CD4-positive, alpha-beta T cell (primary cell): ENCODE measurements around the gene KHDC1L. TPM values are rescaled to one million over a fixed set of nuclear protein-coding genes. Genes with fewer than 3 reads are reported as not detected.

Experiments
- ATAC-seq: fragments of 200-7000 bp; cut with Tn5 transposase; one replicate; pipeline ENCODE4 v1.10.0; 2022; ENCODE audit warnings: mild to moderate bottlenecking; ENCODE audit not compliant: poor library complexity
- CTCF ChIA-PET: fragments of 350-600 bp; sonication (Branson Sonifier 250); formaldehyde crosslinking; loops from one replicate; lab custom pipeline; 2021; ENCODE audit warnings: antibody characterized with exemption, inconsistent platforms; lab: Charles Lee
- POLR2A ChIA-PET: fragments of 350-600 bp; sonication (Branson Sonifier 250); formaldehyde crosslinking; loops from one replicate; lab custom pipeline; 2021; ENCODE audit warnings: antibody characterized with exemption, inconsistent platforms; lab: Charles Lee
- DNase-seq, 14 experiments: peaks; one replicate each; pipeline ENCODE4 v3.0.0-alpha.2; 2013 to 2020; ENCODE audit warnings: mixed read lengths in 2 of 14
- H3K27ac ChIP-seq, 2 donors: one replicate each; pipeline versions ENCODE4 v1.5.1 to v1.7.0; 2013; ENCODE audit warnings: low read length in 2 of 2, low read depth in 1 of 2, mild to moderate bottlenecking in 1 of 2
- H3K27me3 ChIP-seq, 2 experiments: 1 replicate in 1 of 2; 2 replicates in 1 of 2; pipeline versions ENCODE4 v1.6.1 to v1.7.0; 2013; ENCODE audit warnings: low read length in 2 of 2, control low read depth in 1 of 2, mild to moderate bottlenecking in 1 of 2, moderate library complexity in 1 of 2; ENCODE audit not compliant: insufficient read depth in 2 of 2, control insufficient read depth in 1 of 2
- H3K36me3 ChIP-seq: one replicate; pipeline ENCODE4 v1.6.1; 2013; ENCODE audit warnings: low read length, control low read depth; ENCODE audit not compliant: insufficient read depth
- H3K4me1 ChIP-seq: one replicate; pipeline ENCODE4 v1.6.1; 2013; ENCODE audit warnings: low read length, control low read depth; ENCODE audit not compliant: insufficient read depth
- H3K4me3 ChIP-seq: one replicate; pipeline ENCODE4 v1.5.1; 2013; ENCODE audit warnings: mild to moderate bottlenecking, low read length, moderate library complexity
- H3K9me3 ChIP-seq, 2 experiments: 1 replicate in 1 of 2; 2 replicates in 1 of 2; pipeline versions ENCODE4 v1.6.1 to v1.7.0; 2013; ENCODE audit warnings: low read length in 2 of 2, mild to moderate bottlenecking in 2 of 2, control low read depth in 1 of 2, moderate library complexity in 1 of 2; ENCODE audit not compliant: control insufficient read depth in 1 of 2, insufficient read depth in 1 of 2
- H3K27ac Mint-ChIP-seq: one replicate; pipeline ENCODE4 v1.8.0; 2020; ENCODE audit warnings: mixed read lengths
- H3K27me3 Mint-ChIP-seq: one replicate; pipeline ENCODE4 v1.8.0; 2021; ENCODE audit warnings: mixed read lengths
- H3K36me3 Mint-ChIP-seq: one replicate; pipeline ENCODE4 v1.8.0; 2021; ENCODE audit warnings: low read depth, mixed read lengths
- H3K4me1 Mint-ChIP-seq: one replicate; pipeline ENCODE4 v1.8.0; 2021; ENCODE audit warnings: low read depth, mixed read lengths
- H3K4me3 Mint-ChIP-seq: one replicate; pipeline ENCODE4 v1.8.0; 2020; ENCODE audit warnings: mild to moderate bottlenecking, mixed read lengths
- H3K9me3 Mint-ChIP-seq: one replicate; pipeline ENCODE4 v1.8.0; 2020; ENCODE audit warnings: mixed read lengths
- intact Hi-C, 2 experiments: fragments of 100-400 bp; cut with DNase I in 1 of 2; cut with micrococcal nuclease in 1 of 2; formaldehyde crosslinking; loops; one replicate each; pipeline versions ENCODE4 v1.15.1 to v1.9.0; 2023 to 2025; cut with DNase I, micrococcal nuclease
- total RNA-seq, 174 experiments: library from RNA in 2 of 174; stranded (reverse) in 2 of 174; gene quantifications; one replicate each; pipeline ENCODE4 v1.2.3 and lab custom pipeline; 2021 to 2026
- TF ChIP-seq, protein P1 (sequence below): fragments of 200-600 bp; IDR thresholded peaks from one replicate; pipeline ENCODE4 v1.8.0; 2022; ENCODE audit warnings: antibody characterized with exemption, mild to moderate bottlenecking

Gene KHDC1L
- total RNA-seq, 2 experiments from 2014 or later = not detected

DNA sequence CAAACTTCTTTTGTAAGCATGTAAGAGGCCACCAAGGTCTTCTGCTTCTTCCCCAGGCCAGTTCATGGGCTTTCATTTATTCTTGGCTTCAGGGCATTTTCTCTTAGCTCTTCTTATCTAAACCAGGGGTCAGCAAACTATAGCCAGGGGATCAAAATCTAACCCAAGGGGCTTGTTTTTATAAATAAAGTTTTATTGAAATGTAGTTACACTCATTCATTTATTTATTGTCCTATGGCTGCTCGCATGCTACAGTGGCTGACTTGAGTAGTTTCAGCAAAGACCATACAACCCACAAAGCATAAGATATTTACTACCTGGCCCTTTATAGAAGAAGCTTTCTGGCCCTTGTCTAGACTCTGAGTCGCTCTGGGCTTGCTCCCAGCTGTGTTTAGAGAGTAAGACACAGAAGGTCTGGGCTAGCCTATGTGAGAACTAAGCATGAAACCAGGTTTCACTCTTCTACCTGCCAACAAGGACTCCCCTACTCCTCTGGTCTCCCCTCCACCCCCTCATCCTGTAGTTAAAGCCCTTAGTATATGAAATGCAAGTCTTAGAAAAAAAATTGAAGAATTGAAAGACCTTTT is 43.2 kb downstream of the KHDC1L start:
- peaks cover 3% of the 10 kb centered on the region for H3K4me1 ChIP-seq
- no peaks in the 10 kb centered on the region for H3K9me3 ChIP-seq
- no peak for DNase-seq
- intact Hi-C loops = loop anchor here (5.0 to 10.0 kb wide), 4 partner anchors 143 to 1650 kb away; no protein-coding TSS in a partner anchor
- Mint-ChIP-seq H3K36me3 (no peaks in the 10 kb centered on the region), H3K4me1 (no peaks in the 10 kb centered on the region), H3K9me3 (no peaks in the 10 kb centered on the region), H3K4me3 (no peak overlapping the region), H3K27me3 (no peaks in the 10 kb centered on the region), H3K27ac (no peak overlapping the region)
- no peak for ATAC-seq
- no peaks in the 10 kb centered on the region for H3K36me3 ChIP-seq
- ChIA-PET POLR2A (no interaction called here), CTCF (no interaction called here)
- no peak overlapping the region for H3K27ac ChIP-seq
- no peak overlapping the region for H3K4me3 ChIP-seq
- TF ChIP-seq, protein P1, sequence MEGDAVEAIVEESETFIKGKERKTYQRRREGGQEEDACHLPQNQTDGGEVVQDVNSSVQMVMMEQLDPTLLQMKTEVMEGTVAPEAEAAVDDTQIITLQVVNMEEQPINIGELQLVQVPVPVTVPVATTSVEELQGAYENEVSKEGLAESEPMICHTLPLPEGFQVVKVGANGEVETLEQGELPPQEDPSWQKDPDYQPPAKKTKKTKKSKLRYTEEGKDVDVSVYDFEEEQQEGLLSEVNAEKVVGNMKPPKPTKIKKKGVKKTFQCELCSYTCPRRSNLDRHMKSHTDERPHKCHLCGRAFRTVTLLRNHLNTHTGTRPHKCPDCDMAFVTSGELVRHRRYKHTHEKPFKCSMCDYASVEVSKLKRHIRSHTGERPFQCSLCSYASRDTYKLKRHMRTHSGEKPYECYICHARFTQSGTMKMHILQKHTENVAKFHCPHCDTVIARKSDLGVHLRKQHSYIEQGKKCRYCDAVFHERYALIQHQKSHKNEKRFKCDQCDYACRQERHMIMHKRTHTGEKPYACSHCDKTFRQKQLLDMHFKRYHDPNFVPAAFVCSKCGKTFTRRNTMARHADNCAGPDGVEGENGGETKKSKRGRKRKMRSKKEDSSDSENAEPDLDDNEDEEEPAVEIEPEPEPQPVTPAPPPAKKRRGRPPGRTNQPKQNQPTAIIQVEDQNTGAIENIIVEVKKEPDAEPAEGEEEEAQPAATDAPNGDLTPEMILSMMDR = no peak
- H3K27me3 ChIP-seq = no peaks in the 10 kb centered on the region

DNA sequence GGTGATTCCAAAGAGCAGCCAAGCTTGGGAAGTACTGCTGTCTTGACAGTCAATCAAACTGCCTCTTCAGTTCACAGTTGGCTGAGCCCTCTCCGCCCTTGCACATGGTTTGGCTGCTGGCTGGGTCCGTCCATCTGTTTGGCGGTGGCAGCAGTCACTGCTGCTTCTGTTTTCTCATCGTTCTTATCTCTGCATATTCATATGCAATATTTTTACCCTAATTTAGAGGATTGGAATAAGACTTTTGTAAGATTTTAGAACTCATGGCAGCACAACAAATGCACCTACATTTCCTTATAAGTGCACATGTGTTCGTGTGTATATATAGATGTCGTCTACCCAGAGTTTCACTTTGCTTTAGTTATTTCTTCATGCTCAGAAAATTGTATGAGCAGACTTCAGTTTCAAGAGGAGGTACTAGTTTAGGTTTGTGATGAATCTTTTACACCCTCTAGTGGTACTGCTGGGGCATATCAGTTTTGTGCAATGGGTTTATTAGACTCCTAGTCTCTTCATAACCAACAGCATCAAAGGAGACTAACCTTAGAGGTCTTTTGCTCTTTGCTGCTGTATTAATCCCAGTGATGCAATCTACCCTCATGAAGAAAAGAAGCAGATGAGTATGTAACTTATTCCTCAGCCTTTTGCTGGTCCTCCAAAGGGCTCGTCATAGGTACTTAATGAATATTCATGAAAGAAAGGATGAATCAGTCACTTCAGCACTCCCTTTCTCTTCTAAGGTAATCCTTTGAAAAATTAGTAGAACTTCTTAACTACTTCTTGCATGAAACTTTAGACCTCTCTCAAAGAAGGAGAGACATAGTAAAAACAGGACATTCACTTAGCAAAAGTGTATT is 44.3 kb downstream of the KHDC1L start:
- no peaks in the 10 kb centered on the region for H3K9me3 ChIP-seq
- DNase-seq (peak in 4 of 14 experiments; percentile 5 to 60 (median 58)), ATAC-seq (peak; percentile 67)
- Mint-ChIP-seq H3K27me3 (no peaks in the 10 kb centered on the region), H3K9me3 (no peaks in the 10 kb centered on the region), H3K27ac (no peak overlapping the region), H3K36me3 (no peaks in the 10 kb centered on the region), H3K4me3 (peak overlapping the region; percentile 16), H3K4me1 (no peaks in the 10 kb centered on the region)
- H3K4me3 ChIP-seq = no peak overlapping the region
- ChIA-PET POLR2A (no interaction called here), CTCF (no interaction called here)
- no peaks in the 10 kb centered on the region for H3K36me3 ChIP-seq
- TF ChIP-seq, protein P1 = peak; percentile 80
- peaks cover 3% of the 10 kb centered on the region for H3K4me1 ChIP-seq
- no peaks in the 10 kb centered on the region for H3K27me3 ChIP-seq
- H3K27ac ChIP-seq = no peak overlapping the region
- intact Hi-C loops = loop anchor here (1.0 to 10.0 kb wide), 7 partner anchors 50 to 1649 kb away; no protein-coding TSS in a partner anchor

DNA sequence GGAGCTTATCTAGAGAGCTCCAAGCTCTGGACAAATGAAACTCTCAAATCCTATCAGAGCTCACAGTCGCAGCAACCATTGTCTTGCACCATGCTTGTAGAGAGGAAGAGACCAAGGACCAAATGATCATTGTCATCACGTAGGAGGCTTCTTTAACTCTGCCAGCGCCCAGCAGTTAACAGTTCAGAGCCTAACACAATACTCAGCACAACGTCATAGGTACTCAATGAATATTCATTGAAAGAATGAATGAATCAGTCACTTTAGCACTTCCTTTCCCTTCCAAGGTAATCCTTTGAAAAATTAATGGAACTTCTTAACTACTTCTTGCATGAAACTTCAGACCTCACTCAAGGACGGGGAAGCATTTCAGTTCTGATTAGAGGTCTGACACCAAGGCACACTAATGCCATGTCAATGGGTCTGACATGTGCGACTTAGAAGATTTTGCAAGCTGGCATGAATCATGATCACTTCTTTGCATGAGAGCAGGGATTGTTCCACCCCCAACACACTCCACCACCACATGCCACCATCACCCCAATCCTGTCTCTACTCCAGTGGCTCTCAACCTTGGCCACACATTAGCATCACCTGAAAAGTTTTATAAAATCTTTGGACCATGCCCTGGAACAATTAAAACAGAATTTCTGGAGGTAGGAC is 45.1 kb downstream of the KHDC1L start:
- H3K4me3 ChIP-seq = no peak overlapping the region

More for the DNA sequence above, 45.1 kb downstream of the KHDC1L start:
- no peaks in the 10 kb centered on the region for H3K4me1 Mint-ChIP-seq
- DNase-seq (no peak), ATAC-seq (no peak)
- H3K4me3 Mint-ChIP-seq = no peak overlapping the region
- Histone ChIP-seq H3K27me3 (no peaks in the 10 kb centered on the region), H3K9me3 (no peaks in the 10 kb centered on the region), H3K36me3 (no peaks in the 10 kb centered on the region), H3K4me1 (peaks cover 3% of the 10 kb centered on the region), H3K27ac (no peak overlapping the region)
- H3K9me3 Mint-ChIP-seq = no peaks in the 10 kb centered on the region
- CTCF ChIA-PET = no interaction called here
- POLR2A ChIA-PET = no interaction called here
- no peaks in the 10 kb centered on the region for H3K36me3 Mint-ChIP-seq
- TF ChIP-seq, protein P1 = no peak
- intact Hi-C loops = loop anchor here (2.0 to 10.0 kb wide), 6 partner anchors 49 to 1648 kb away; no protein-coding TSS in a partner anchor
- H3K27me3 Mint-ChIP-seq = no peaks in the 10 kb centered on the region
- H3K27ac Mint-ChIP-seq = no peak overlapping the region
